ENCODE data around the gene MRPL2.

DNA sequence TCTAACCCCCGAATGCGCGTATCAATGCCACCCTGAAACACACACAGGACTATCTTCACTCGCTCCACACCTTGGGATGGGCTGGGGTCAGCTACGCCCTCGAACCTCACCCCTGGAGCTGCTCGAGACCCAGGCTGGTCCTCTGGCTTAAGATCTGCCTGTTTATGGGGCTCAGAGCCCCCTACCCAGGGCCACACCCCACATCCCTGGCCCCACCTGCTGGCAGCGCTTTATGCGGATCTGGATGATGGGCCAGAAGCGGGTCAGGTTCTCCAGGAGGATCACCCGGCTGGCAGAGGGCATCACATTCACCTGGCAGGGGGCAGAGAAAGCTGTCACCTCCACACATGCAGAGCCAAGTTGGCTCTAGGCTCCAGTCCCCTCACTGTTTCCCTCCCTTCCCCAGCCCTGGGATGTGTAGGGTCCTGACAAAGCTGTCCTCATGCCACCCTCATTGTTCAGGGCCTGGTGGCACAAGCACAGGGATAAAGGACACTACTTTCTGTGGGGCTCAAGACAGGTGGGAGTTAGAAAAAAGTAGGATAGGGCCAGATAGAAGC, 13.8 kb downstream of the MRPL2 start:
- no peak for TF ChIP-seq CTCF (IDR thresholded peaks at IDR 0.05)
- no peak for TF ChIP-seq ZFX (IDR thresholded peaks at IDR 0.05; ENCODE audit: borderline replicate concordance)

Data from 22Rv1 (cell line).